Subcutaneous adipose tissue (tissue), 4 donors: ENCODE measurements around the gene PLEKHD1. TPM values are rescaled to one million over a fixed set of nuclear protein-coding genes. Genes with fewer than 3 reads are reported as not detected.

ENCODE experiments used
- total RNA-seq, 4 donors: library from RNA; depleted of rRNA; stranded (reverse); fragments of >200 nt; gene quantifications; one replicate each; pipeline ENCODE4 v1.1.0, GENCODE V29; 2016
- TF ChIP-seq, protein P1 (sequence below): fragments of 450-650 bp; IDR thresholded peaks from one replicate; pipeline ENCODE4 v1.5.1; 2016; ENCODE audit warnings: low read depth, mild to moderate bottlenecking, control low read depth, antibody characterized with exemption, moderate library complexity

PLEKHD1 gene
- total RNA-seq, 4 donors from 2014 or later = 0.22 to 0.38 TPM; not detected in 2

- TF ChIP-seq, protein P1, sequence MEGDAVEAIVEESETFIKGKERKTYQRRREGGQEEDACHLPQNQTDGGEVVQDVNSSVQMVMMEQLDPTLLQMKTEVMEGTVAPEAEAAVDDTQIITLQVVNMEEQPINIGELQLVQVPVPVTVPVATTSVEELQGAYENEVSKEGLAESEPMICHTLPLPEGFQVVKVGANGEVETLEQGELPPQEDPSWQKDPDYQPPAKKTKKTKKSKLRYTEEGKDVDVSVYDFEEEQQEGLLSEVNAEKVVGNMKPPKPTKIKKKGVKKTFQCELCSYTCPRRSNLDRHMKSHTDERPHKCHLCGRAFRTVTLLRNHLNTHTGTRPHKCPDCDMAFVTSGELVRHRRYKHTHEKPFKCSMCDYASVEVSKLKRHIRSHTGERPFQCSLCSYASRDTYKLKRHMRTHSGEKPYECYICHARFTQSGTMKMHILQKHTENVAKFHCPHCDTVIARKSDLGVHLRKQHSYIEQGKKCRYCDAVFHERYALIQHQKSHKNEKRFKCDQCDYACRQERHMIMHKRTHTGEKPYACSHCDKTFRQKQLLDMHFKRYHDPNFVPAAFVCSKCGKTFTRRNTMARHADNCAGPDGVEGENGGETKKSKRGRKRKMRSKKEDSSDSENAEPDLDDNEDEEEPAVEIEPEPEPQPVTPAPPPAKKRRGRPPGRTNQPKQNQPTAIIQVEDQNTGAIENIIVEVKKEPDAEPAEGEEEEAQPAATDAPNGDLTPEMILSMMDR = no peak
Measured at GRCh38 chr14:69473260-69473659, 11.3 kb upstream of the PLEKHD1 start.

GRCh38 chr14:69473946-69474345, 10.6 kb upstream of the PLEKHD1 start:
- TF ChIP-seq, protein P1 = no peak

GRCh38 chr14:69475194-69475818, 9.2 kb upstream of the PLEKHD1 start:
- TF ChIP-seq, protein P1 = no peak

GRCh38 chr14:69479696-69480095, 4.8 kb upstream of the PLEKHD1 start:
- TF ChIP-seq, protein P1 = no peak

DNA sequence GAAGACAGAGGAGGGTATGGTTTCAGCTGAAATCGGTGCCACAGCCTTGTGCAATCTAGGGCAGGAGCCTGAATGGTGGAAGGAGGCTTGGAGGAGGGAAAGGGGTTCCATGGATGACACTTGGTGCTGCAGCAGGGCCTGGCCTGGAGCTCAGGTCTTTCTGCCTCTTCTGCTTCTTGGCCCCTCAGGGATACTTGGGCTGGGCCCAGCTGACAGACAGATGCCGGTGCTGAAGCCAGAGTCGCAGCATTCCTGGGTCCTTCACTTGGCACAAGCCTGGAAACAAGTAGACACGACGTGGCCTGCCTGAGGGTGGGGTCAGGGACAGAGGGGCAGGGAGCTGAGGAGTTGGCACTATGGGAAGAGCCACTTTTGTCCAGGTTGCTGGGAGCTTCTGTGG, 4.4 kb upstream of the PLEKHD1 start:
- TF ChIP-seq, protein P1 = no peak

DNA sequence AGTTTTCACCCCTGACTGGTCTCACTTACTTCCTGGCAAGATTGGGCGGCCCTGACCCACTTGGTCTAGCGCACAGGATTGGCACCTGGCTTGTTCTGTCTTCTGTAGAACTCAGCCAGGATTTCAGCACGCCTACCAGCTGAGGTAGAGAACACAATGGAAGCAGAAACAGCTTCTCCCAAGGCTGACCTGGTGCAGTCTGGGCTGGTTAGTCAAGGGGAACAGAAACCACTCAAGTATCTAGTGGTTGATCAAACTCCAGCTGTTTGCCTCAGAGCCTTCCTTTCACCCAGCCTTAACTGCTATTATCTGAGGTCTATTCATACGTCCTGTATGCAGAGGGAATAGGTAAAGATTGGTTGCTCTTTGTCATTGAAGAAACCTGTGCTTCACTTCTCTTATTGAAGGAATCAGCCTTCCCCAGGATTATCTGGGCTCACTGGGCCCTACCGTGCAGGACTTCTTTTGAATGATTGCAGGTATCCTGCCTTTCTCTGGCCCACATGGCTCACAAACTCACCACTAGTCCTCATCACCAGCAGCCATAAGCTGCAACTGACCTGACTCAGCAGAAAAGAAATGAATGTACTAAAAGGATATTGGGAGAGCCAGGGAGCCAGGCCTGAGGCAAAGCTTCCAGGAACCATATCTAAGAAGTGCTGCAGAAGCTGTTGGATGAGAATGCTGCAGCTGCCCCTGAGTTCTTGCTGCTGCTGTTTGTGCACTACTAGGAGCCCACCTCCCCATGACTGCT, 2.5 kb upstream of the PLEKHD1 start:
- TF ChIP-seq, protein P1 = no peak

- TF ChIP-seq, protein P1 = no peak
Measured at GRCh38 chr14:69483765-69484443, 624 bp upstream of the PLEKHD1 start.
